Suprapubic skin (tissue), 3 donors: ENCODE results near the gene PIGL.

Experiments
- EP300 ChIP-seq: sonication (generic); formaldehyde crosslinking; IDR thresholded peaks from one replicate; pipeline ENCODE4 v1.6.1; 2017; ENCODE audit warnings: antibody characterized with exemption
- POLR2A ChIP-seq, 2 donors: fragments of 450-650 bp; IDR thresholded peaks; one replicate each; pipeline ENCODE4 v1.6.1; 2017; ENCODE audit warnings: antibody characterized with exemption in 2 of 2, mild to moderate bottlenecking in 2 of 2, moderate library complexity in 2 of 2
- TF ChIP-seq, protein P1 (sequence below), 2 donors: fragments of 200-600 bp in 1 of 2; fragments of 450-650 bp in 1 of 2; sonication (generic) in 1 of 2; IDR thresholded peaks; one replicate each; pipeline ENCODE4 v1.5.1; 2016 to 2019; ENCODE audit warnings: antibody characterized with exemption in 2 of 2, mild to moderate bottlenecking in 1 of 2, moderate library complexity in 1 of 2

DNA sequence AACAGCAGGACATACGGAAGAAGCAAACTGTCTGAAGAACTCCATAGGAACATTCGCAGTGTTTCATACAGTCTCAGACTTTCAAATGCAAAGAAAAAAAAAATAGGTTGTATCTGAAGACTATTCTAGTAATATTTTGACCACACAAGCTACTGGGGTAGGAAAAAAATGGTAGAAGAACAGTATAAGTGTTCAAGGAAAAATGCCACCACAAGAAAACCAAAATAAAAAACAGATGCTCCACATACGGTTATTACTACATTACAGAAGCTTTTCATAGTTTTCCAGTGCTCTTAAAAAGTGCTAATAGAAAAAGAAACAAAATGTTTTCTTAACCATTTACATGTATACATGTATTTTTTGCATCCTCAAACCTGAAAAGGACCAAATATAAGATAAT lies 5.4 kb upstream of the PIGL start:
- TF ChIP-seq, protein P1, sequence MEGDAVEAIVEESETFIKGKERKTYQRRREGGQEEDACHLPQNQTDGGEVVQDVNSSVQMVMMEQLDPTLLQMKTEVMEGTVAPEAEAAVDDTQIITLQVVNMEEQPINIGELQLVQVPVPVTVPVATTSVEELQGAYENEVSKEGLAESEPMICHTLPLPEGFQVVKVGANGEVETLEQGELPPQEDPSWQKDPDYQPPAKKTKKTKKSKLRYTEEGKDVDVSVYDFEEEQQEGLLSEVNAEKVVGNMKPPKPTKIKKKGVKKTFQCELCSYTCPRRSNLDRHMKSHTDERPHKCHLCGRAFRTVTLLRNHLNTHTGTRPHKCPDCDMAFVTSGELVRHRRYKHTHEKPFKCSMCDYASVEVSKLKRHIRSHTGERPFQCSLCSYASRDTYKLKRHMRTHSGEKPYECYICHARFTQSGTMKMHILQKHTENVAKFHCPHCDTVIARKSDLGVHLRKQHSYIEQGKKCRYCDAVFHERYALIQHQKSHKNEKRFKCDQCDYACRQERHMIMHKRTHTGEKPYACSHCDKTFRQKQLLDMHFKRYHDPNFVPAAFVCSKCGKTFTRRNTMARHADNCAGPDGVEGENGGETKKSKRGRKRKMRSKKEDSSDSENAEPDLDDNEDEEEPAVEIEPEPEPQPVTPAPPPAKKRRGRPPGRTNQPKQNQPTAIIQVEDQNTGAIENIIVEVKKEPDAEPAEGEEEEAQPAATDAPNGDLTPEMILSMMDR (IDR thresholded peaks at IDR 0.05), result no peak
- TF ChIP-seq POLR2A (IDR thresholded peaks at IDR 0.05) (no peak), EP300 (no peak)
